ENCODE measurements around the gene MGAT1. TPM values are rescaled to one million over a fixed set of nuclear protein-coding genes. Genes with fewer than 3 reads are reported as not detected.

The MGAT1 gene
- total RNA-seq, 2 experiments from 2014 or later: 161 to 171 TPM

DNA sequence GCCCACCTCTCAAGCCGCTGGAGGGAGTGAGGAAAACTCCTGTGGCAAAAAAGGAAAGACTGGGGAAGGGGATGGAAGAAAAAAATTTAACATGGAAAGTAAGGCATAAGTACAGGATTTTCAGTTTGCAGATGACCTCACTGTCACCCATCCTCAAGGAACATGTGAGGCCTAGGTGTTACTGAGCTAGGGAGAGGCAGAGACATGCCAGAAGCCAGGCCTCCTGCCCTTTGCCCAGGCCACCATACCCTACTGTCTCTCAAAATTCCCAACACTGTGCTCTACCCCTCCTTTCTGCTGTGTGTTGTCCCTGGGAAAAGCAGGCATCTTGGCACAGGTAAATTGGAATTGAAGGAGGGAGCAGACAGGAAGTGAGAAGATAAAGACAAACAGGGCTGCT is 4.4 kb upstream of the MGAT1 start:
- Mint-ChIP-seq H3K27ac (peak overlapping the region; percentile 99), H3K9me3 (no peaks in the 10 kb centered on the region), H3K4me1 (ENCODE audit: low read depth) (peaks cover 41% of the 10 kb centered on the region), H3K4me3 (peak overlapping the region; percentile 88), H3K27me3 (no peaks in the 10 kb centered on the region), H3K36me3 (ENCODE audit: low read depth) (peaks cover 54% of the 10 kb centered on the region)
- ChIA-PET CTCF (interaction anchor here (1.2 to 1.6 kb wide), 3 partner anchors 18 to 62 kb away, joined by 3 read pairs; no protein-coding TSS in a partner anchor), POLR2A (interaction anchor here (0.6 to 10.0 kb wide), 4 partner anchors 11 to 448 kb away, joined by 3 to 87 read pairs (median 4); no protein-coding TSS in a partner anchor)
- TF ChIP-seq CTCF (IDR thresholded peaks at IDR 0.05): no peak
- DNase-seq (no peak), ATAC-seq (no peak)
- intact Hi-C loops (cut with micrococcal nuclease): no loop called here

GRCh38 chr5:180806351-180807011 is 3.9 kb upstream of the MGAT1 start:
- intact Hi-C loops (cut with micrococcal nuclease): no loop called here
- no peaks in the 10 kb centered on the region for H3K27me3 Mint-ChIP-seq
- no peak for TF ChIP-seq CTCF (IDR thresholded peaks at IDR 0.05)
- POLR2A ChIA-PET: interaction anchor here (0.6 to 10.0 kb wide), 4 partner anchors 11 to 449 kb away, joined by 3 to 87 read pairs (median 4); no protein-coding TSS in a partner anchor
- ATAC-seq (no peak), DNase-seq (peak; percentile 16)
- peaks cover 40% of the 10 kb centered on the region for H3K4me1 Mint-ChIP-seq (ENCODE audit: low read depth)
- peaks cover 59% of the 10 kb centered on the region for H3K36me3 Mint-ChIP-seq (ENCODE audit: low read depth)
- H3K27ac Mint-ChIP-seq: peak overlapping the region; percentile 99
- peak overlapping the region; percentile 88 for H3K4me3 Mint-ChIP-seq
- CTCF ChIA-PET: interaction anchor here (1.2 to 1.6 kb wide), 3 partner anchors 19 to 62 kb away, joined by 3 read pairs; no protein-coding TSS in a partner anchor
- no peaks in the 10 kb centered on the region for H3K9me3 Mint-ChIP-seq

- H3K27me3 Mint-ChIP-seq: no peaks in the 10 kb centered on the region
Measured at GRCh38 chr5:180804129-180804618, 1.6 kb upstream of the MGAT1 start.

GRCh38 chr5:180803181-180804128 is 849 bp upstream of the MGAT1 start:
- Mint-ChIP-seq H3K4me3 (peak overlapping the region; percentile 88), H3K9me3 (no peaks in the 10 kb centered on the region), H3K4me1 (ENCODE audit: low read depth) (peaks cover 66% of the 10 kb centered on the region), H3K27me3 (no peaks in the 10 kb centered on the region), H3K27ac (peak overlapping the region; percentile 99), H3K36me3 (ENCODE audit: low read depth) (peaks cover 84% of the 10 kb centered on the region)
- ATAC-seq: peak; percentile 72
- peak; percentile 97 for DNase-seq
- intact Hi-C loops (cut with micrococcal nuclease): loop anchor here (5.0 kb wide), 1 partner anchor 34 kb away; no protein-coding TSS in a partner anchor
- no peak for TF ChIP-seq CTCF (IDR thresholded peaks at IDR 0.05)
- POLR2A ChIA-PET: interaction anchor here (0.6 to 2.4 kb wide), 5 partner anchors 9 to 29 kb away, joined by 3 to 24 read pairs (median 4); no protein-coding TSS in a partner anchor
- CTCF ChIA-PET: interaction anchor here (1.1 to 1.8 kb wide), 5 partner anchors 18 to 67 kb away, joined by 3 to 5 read pairs (median 4); partner anchors contain the start of gene ZFP62

More at GRCh38 chr5:180804129-180804618, 1.6 kb upstream of the MGAT1 start:
- Mint-ChIP-seq H3K9me3 (no peaks in the 10 kb centered on the region), H3K4me3 (peak overlapping the region; percentile 88), H3K4me1 (ENCODE audit: low read depth) (peaks cover 60% of the 10 kb centered on the region), H3K36me3 (ENCODE audit: low read depth) (peaks cover 82% of the 10 kb centered on the region), H3K27ac (peak overlapping the region; percentile 99)
- ATAC-seq (peak; percentile 13), DNase-seq (peak; percentile 55)
- TF ChIP-seq CTCF (IDR thresholded peaks at IDR 0.05): no peak
- intact Hi-C loops (cut with micrococcal nuclease): loop anchor here (5.0 kb wide), 1 partner anchor 33 kb away; no protein-coding TSS in a partner anchor
- POLR2A ChIA-PET: interaction anchor here (0.6 to 2.4 kb wide), 3 partner anchors 9 to 26 kb away, joined by 3 to 24 read pairs (median 5); no protein-coding TSS in a partner anchor
- CTCF ChIA-PET: interaction anchor here (1.3 kb wide), 1 partner anchor 64 kb away, joined by 3 read pairs; no protein-coding TSS in a partner anchor

Measured in activated CD8-positive, alpha-beta T cell treated with anti-CD3 and anti-CD28 coated beads for 36 hours (primary cell).